Right lung (tissue), 5 donors: ENCODE data around the gene C19orf53. TPM values are rescaled to one million over a fixed set of nuclear protein-coding genes. Genes with fewer than 3 reads are reported as not detected.
"Not testable (repeated sequence)": the region's sequence is repeated elsewhere in the genome, so short reads cannot be mapped to it uniquely, and the experiment has no call there.

Experiments
- DNase-seq, 2 donors: peaks; one replicate each; pipeline ENCODE4 v3.0.0-alpha.2; 2013
- polyA plus RNA-seq, 5 donors: library from polyadenylated mRNA; unstranded; fragments of 120-200 nt; gene quantifications; one replicate each; pipeline versions ENCODE4 v1.2.1 to v1.2.3, GENCODE V29; 2013; ENCODE audit warnings: inconsistent platforms in 1 of 5, low replicate concordance in 1 of 5; ENCODE audit not compliant: insufficient read length in 5 of 5, insufficient read depth in 1 of 5

The C19orf53 gene
- polyA plus RNA-seq, 5 donors = 89.7 to 143 (median 95.1) TPM

DNA sequence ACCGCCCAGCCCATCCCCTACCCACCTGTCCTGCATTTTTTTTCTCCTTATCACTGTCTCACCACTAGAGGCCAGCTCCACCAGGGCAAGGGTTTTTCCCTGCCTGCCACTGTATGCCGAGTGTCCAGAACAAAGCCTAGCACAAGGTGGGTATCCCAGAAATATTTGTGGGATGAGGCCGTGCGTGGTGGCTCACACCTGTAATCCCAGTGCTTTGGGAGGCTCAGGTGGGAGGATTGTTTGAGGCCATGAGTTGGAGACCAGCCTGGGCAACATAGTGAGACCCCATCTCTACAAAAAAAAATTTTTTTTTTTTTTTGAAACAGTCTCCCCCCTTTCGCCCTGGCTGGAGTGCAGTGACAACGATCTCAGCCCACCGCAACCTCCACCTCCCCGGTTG is 12.8 kb upstream of the C19orf53 start:
- DNase-seq = no peak

DNA sequence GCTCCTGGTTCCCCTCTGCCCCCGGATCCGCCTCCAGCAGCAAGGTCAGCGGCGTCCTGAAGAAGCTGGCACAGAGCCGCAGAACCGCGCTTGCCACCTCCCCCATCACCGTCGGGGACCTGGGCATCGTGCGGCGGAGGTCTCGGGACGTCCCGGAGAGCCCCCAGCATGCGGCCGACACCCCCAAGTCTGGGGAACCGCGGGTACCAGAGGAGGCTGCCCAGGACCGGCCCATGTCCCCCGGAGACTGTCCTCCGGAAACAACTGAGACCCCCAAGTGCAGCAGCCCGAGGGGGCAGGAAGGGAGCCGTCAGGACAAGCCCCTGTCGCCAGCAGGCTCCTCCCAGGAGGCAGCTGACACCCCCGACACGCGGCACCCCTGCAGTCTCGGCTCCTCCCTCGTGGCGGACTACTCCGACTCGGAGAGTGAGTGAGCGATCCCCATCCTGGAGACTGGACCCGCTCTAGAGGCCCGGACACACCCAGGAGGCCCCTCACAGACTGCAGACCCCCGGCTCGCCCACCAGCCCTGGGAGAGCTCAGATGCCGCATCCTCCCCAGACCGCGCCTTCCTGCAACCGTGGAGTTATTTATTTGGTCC is 11.5 kb upstream of the C19orf53 start:
- DNase-seq = no peak

DNA sequence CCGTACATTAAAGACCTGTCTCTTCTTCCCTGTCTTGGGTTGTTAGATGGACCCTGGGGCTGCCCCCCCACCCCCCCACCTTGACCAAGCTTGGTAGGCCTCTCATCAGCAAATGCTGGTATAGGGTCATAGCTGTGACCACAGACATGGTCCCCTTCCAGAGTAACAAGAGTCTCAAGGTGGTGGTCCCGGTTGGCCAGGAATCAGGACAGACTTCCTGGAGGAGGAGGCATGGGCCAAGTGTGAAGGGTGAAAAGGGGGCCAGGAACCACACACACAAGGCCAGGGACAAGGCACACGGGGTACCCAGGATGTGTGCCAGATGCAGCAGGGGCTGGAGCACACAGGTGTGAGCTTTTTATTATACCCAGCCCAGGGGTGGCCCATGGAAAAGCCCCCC is 11.0 kb upstream of the C19orf53 start:
- no peak for DNase-seq

DNA sequence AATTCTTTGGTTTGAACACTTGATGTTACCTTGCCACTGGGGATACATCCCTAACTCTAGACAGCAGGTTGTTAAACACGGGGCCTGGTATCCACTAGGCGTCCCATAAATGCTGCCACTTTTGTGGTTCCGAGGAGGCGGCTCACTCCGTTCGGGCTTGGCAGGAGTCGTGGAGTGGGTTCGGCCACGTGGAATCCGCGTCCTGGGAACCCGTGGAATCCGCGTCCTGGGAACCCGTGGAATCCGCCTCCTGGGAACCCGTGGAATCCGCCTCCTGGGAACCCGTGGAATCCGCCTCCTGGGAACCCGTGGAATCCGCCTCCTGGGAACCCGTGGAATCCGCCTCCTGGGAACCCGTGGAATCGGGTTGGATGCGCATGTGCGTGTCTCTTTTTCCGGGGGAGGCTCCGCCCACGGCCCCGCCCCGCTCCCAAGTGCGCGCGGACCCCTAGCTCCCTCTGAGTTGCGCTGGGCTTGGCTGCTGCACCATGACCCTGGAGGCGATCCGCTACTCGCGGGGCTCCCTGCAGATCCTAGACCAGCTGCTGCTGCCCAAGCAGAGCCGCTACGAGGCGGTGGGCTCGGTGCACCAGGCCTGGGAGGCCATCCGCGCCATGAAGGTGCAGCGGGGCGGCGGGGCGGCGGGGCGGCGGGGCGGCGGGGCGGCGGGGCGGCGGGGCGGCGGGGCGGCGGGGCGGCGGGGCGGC is 10.0 kb upstream of the C19orf53 start, which contains the start of gene MRI1:
Gene MRI1, plus strand, starts transcription at position 422 of the 707 bp plus-strand sequence. Its CDS starts 67 bp downstream, at position 489.
- DNase-seq = peak; percentile 78 to 84

DNA sequence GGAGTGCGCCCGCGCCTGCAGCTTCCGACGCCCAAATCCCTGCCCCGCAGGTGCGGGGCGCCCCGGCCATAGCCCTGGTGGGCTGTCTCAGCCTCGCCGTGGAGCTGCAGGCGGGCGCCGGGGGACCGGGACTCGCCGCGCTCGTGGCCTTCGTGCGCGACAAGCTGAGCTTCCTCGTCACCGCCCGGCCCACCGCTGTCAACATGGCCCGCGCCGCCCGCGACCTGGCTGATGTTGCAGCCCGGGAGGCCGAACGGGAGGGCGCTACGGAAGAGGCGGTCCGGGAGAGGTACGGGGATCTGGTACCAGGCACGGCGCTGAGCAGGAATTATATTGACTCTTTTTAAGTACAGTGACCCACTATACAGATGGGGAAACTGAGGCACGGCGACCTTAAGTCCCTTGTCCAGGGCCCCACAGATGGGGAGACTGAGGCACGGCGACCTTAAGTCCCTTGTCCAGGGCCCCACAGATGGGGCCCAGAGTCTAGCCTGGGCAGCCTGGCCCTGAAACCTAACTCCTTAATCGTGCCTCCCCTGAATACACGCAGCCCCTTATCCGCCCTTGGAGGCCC is 9.3 kb upstream of the C19orf53 start:
- no peak for DNase-seq

DNA sequence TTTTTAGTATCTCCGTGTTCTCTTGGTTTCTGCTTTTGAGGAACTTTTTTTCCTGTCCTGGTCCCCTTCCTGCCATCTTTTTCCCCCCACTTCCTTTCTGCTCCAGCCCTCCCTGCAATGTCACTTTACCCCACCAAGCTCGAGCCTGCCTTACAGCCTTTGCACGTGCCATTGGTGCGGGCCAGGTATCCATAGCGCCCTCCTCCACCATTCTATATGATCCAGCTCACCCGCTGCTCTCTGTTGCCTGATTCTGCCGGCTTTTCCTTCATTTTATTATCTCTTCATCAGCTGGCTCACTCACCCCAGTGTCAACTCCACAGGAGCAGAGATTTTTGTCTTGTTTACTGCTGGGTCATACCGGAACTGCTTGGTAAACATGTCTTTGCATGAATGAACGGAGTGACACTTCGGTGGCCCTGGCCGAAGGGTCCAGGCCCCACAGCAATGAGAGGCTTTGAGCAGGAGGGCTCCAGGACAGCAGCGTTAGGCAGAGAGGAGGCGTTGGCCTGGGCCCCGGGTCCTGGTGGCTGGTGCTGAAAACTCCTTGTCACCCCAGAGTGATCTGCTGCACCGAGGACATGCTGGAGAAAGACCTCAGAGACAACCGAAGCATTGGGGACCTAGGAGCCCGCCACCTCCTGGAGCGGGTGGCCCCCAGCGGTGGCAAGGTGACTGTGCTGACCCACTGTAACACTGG is 8.7 kb upstream of the C19orf53 start:
- no peak for DNase-seq

DNA sequence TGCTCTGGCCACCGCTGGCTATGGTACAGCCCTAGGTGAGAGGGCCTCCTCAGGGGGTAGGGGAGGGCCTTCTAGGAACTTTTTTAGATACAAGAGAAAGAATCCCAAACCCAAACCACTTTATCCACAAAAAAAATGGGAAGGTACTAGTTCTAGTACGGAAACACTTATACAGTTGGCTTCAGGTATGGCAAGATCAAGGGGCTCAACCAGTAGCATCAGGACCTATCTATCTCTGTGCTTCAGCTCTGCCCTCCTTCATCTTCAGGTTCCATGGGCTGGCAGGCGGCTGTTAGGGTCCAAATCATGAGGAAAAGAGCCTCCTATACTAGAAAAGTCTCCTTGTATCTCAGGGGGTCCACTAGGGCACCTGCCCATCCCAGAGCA is 8.2 kb upstream of the C19orf53 start:
- DNase-seq = no peak

DNA sequence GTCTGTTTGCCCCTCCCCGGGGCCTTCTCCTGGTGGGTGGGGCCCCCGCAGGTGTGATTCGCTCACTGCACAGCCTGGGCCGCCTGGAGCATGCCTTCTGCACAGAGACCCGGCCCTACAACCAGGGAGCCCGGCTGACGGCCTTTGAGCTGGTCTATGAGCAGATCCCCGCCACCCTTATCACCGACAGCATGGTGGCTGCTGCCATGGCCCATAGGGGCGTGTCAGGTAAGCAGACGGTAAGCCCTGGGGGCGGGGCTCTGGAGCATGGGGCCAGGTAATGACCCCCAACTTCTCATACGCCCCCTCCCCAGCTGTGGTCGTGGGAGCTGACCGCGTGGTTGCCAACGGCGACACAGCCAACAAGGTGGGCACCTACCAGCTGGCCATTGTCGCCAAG is 5.7 kb upstream of the C19orf53 start:
- no peak for DNase-seq

DNA sequence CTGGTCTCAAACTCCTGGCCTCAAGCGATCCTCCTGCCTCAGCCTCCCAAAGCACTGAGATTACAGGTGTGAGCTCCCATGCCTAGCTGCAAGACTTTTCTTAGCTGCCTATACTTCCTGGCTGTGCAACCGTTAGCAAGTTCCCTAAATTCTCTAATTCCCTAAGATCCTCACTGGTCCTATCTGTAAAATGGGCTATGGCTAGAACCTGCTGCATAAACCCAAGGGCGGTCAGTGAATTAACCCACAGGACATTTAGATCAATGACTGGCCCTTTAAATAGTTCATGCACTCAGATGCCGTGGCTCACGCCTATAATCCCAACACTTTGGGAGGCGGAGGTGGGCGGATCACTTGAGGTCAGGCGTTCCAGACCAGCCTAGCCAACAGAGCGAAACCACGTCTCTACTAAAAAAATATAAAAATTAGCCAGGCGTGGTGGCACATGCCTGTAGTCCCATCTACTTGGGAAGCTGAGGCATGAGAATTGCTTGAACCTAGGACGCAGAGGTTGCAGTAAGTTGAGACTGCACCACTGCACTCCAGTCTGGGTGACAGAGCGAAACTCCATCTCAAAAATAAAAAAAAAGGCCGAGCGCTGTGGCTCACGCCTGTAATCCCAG is 4.1 kb upstream of the C19orf53 start:
- DNase-seq = no peak

DNA sequence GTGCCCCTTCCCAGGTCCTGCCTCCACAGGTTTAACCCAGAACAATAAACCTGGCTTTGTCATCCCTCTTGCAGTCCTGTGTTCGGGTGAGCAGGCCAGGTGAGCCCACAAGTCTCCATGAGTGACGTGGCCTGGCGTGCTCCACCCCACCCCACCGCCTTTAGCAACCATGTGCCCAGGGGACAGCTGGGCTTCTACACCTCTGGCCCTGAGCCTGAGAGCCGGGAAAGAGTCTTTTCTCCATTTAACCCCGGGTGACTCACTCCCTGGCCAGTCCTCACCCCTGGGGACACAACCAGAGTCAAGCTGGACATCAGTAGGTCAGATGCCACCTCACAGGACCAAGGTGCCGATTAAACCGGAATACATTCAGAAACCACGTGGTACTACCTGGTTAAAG is 4.1 kb downstream of the C19orf53 start:
- no peak for DNase-seq

DNA sequence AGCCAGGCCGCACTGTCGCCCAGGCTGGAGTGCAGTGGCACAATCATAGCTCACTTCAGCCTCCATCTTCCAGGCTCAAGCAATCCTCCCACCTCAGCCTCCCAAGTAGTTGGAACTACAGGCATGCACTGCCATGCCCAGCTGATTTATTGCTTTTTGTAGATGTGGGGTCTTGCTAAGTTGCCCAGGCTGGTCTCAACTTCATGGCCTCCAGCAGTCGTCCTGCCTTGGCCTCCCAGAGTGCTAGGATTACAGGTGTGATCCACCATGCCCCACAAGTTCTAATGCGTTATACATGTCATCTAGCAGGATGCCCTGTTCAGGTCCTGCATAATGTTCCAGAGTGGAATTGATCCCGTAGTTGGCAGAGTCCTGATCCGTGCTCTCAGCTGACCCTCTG is 4.6 kb downstream of the C19orf53 start:
- no peak for DNase-seq

DNA sequence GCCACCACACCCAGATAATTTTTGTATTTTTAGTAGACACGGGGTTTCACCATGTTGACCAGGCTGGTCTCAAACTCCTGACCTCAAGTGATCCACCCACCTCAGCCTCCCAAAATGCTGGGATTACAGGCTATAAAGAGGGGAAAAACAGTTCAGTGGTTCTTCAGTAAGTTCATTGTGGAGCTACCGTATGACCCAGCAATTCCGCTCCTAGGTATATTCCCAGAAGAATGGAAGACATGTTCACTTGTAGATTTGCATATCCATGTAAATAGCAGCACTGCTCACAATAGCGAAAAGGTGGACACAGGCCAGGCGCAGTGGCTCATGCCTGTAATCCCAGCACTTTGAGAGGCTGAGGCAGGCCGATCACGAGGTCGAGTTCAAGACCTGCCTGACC is 5.5 kb downstream of the C19orf53 start:
- not testable (repeated sequence) for DNase-seq

DNA sequence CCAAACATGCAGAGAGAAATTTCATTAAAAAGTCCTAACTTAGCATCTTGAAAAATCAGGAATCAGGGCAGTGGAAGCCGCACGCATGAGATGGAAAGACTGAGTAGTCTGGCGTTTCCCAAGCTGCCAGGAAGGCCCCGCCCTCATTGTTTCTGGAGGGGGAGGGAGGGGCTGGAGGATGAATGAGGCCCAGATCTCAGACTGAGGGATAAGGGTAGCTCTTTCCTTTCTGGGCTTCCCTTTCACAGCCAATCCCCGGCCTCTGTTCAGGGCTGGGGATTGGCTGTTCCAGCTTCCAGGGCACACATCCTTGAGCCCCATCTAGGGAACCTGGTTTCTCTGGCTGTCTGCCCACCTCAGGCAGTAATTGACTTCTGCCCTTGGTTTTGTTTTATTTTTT is 7.3 kb downstream of the C19orf53 start:
- peak in 1 of 2 donors; percentile 43 for DNase-seq

DNA sequence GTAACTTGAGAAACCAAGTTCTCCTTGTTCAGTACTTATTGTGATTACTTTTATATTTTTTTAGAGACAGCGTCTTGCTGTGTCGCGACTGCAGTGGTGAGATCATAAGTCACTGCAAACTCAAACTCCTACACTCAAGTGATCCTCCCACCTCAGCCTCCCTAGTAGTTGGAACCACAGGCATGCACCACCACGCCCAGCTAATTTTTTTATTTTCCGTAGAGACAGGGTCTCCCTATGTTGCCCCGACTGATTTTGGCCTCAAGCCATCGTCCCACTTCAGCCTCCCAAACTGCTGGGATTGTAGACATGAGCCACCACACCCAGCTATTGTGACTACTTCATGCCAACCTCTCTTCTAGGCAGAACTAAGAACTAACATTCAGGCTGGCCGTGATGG is 8.3 kb downstream of the C19orf53 start:
- no peak for DNase-seq

DNA sequence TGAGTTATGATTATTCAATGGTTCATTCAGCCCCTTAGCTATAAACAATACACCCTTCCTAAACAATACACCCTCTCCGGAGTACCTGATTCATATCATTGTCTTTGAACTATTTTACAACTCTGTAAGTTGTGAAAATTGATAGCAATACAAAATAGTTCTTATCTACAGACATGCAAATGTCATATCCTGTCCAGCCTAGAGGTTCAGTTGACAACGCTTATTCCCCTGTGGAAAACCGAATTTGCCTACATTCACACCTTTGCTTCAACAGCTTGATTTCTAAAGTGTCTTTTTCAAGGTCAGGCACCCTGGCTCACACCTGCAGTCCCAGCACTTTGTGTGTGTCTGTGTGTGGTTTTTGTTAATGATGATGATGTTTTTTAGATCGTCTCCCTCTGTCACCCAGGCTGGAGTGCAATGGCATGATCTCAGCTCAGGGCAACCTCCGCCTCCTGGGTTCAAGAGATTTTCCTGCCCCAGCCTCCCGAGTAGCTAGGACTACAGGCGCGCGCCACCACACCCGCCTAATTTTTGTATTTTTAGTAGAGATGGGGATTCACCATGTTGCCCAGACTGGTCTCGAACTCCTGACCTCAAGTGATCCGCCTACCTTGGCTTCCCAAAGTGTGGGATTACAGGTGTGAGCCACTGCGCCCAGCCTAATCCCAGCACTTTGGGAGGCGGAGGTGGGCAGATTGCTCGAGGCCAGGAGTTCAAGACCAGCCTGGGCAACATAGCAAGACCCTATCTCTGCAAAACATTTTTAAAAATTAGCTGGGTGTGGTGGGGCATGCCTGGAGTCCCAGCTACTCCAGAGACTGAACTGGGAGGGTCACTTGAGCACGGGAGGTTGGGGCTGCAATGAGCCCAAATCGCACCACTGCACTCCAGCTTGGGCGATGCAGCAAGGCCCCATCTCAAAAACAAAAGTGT is 9.6 kb downstream of the C19orf53 start:
- no peak for DNase-seq

DNA sequence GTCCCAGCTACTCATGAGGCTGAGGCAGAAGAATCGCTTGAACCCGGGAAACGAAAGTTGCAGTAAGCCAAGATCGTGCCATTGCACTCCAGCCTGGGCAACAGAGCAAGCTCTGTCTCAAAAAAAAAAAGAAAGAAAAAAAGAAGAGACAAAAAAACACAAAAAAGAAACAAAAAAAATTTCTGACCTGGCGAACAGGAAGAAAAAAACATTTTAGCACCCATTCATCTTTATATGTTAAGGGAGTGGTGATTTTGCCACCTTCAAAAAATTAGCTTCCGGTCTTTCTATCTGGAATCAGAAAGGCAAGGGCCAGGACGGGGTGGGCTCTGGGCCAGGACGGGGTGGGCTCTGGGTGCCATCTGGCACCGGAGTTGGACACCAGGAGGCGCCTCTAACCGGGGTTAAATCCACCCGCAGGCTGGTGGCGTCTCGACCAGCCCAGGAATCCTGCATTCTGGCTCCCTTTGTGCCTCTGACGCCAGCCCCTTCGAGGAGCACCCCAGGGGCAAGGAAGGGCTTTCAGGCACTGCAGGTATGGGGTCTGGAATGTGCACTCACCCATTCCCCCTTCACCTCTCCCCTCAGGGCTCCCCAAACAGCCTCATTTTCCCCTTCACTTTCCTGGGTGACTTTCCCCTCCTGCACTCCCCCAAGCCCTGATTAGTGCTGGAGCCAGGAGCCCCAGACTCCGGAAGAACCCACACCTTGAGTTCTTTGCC is 10.6 kb downstream of the C19orf53 start:
- DNase-seq = peak in 1 of 2 donors; percentile 48

DNA sequence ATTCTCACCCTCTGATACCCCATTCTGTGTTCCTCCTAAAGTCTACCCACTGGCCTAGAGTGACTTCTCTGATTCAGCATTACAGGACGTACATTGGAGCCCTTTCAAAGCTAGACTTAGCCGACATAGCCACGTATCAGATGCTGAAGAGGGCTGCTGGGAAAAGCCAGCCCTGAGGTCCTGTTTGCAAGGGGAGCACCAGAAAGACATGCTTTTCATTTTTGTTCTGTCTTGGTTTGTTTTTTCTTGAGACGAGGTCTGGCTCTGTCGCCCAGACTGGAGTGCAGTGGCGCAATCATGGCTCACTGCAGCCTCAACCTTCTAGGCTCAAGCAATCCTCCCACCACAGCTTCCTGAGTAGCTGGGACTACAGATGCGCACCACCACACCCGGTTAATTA is 14.7 kb downstream of the C19orf53 start:
- no peak for DNase-seq

DNA sequence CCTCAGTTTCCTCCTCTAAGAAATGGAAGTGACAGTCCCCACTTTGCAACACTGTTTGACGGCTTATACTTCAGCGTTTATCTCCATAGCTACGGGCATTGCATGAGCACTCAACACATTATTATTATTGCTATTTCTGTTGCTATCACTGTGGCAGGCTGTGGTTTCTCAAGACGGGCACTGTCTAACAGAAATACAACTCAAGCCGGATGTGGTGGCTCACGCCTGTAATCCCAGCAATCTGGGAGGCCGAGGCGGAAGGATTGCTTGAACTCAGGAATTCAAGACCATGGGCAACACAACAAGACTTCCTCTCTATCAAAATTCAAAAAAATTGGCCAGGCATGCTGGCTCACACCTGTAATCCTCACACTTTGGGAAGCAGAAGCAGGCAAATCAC is 16.1 kb downstream of the C19orf53 start:
- no peak for DNase-seq

DNA sequence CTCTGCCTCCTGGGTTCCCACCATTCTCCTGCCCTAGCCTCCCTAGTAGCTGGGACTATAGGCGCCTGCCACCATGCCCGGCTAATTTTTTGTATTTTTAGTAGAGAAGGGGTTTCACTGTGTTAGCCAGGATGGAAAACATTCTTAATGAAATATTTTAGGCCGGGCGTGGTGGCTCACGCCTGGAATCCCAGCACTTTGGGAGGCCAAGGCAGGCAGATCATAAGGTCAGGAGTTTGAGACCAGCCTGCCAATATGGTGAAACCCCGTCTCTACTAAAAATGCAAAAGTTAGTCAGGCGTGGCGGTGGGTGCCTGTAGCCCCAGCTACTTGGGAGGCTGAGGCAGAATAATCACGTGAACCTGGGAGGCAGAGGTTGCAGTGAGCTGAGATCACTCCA is 19.1 kb downstream of the C19orf53 start:
- not testable (repeated sequence) for DNase-seq

DNA sequence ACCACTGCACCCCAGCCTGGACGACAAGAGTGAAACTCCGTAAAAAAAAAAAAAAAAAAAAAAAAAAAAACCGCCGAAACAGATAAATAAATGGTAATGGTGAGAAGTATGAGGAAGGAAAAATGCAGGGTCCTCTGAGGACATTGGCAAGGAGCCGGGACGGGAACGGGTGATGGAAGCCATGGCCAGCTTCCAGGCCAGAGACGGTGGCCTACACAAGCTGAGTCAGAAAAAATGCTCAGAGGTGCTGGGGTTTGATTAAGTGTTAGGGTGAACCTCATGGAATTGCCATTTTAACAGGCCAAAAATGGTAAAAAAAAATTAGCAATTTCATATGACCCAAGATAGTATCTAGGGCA is 20.1 kb downstream of the C19orf53 start:
- peak; percentile 89 to 95 for DNase-seq
